GM18520 (cell line): ENCODE results near the gene SH3BP5L.

ENCODE experiments used
- ATAC-seq: cut with Tn5 transposase; IDR thresholded peaks from one replicate; pipeline ENCODE4 v1.9.1; 2021; ENCODE audit not compliant: unreplicated experiment

SH3BP5L gene

GRCh38 chr1:248825909-248826760 is at the start of gene SH3BP5L:
Gene SH3BP5L (minus strand): TSS chr1:248825915. CDS start chr1:248824935, 980 bp downstream.
- ATAC-seq = peak; percentile 87

GRCh38 chr1:248873993-248874533 is 48.3 kb upstream of the SH3BP5L start:
- ATAC-seq = peak; percentile 60

- peak; percentile 72 for ATAC-seq
These were observed 47.8 kb upstream of the SH3BP5L start for GRCh38 chr1:248873409-248873992.

GRCh38 chr1:248872752-248873408 is 47.2 kb upstream of the SH3BP5L start:
- ATAC-seq = peak; percentile 19

- no peak for ATAC-seq
These were observed 46.2 kb upstream of the SH3BP5L start for GRCh38 chr1:248871837-248872401.

- peak; percentile 33 for ATAC-seq
These were observed 37.5 kb upstream of the SH3BP5L start for GRCh38 chr1:248862998-248863881.

- ATAC-seq = no peak
These were observed 36.9 kb upstream of the SH3BP5L start for GRCh38 chr1:248862695-248862997.

- ATAC-seq = no peak
These were observed 35.9 kb upstream of the SH3BP5L start for GRCh38 chr1:248861616-248862015.

- no peak for ATAC-seq
These were observed 34.3 kb upstream of the SH3BP5L start for GRCh38 chr1:248860007-248860406.

GRCh38 chr1:248858891-248859889 is 33.5 kb upstream of the SH3BP5L start, which contains the start of gene ZNF692:
Gene ZNF692 (minus strand): TSS chr1:248859085. CDS start chr1:248858309, 776 bp downstream.
- peak; percentile 88 for ATAC-seq

- peak; percentile 13 for ATAC-seq
These were observed 32.6 kb upstream of the SH3BP5L start for GRCh38 chr1:248858096-248858890.

GRCh38 chr1:248857749-248858095 is 32.0 kb upstream of the SH3BP5L start:
- ATAC-seq = no peak

- no peak for ATAC-seq
These were observed 31.5 kb upstream of the SH3BP5L start for GRCh38 chr1:248857201-248857600.

GRCh38 chr1:248856176-248856575 is 30.5 kb upstream of the SH3BP5L start:
- no peak for ATAC-seq

GRCh38 chr1:248855580-248855979 is 29.9 kb upstream of the SH3BP5L start:
- no peak for ATAC-seq

GRCh38 chr1:248853663-248854375 is 28.1 kb upstream of the SH3BP5L start:
- no peak for ATAC-seq

GRCh38 chr1:248852481-248853405 is 27.0 kb upstream of the SH3BP5L start:
- no peak for ATAC-seq
